HCT116 (cell line): Measurements from ENCODE around the gene TSPAN5. TPM values are rescaled to one million over a fixed set of nuclear protein-coding genes. Genes with fewer than 3 reads are reported as not detected.

ENCODE experiments used
- ATAC-seq: fragments of 200-7000 bp; cut with Tn5 transposase; 2 replicates; pipeline ENCODE4 v1.9.1; 2020; ENCODE audit warnings: mild to moderate bottlenecking, moderate library complexity
- BruUV-seq: library from RNA; stranded (reverse); fragments of 400-500 nt; replicated peaks from 2 replicates; lab custom pipeline; 2021; lab: Mats Ljungman, UMichigan
- CTCF ChIA-PET: fragments of 300-600 bp; sonication (Branson Sonifier 250); formaldehyde crosslinking; loops from one replicate; lab custom pipeline; 2021; ENCODE audit warnings: antibody characterized with exemption; lab: Charles Lee
- POLR2A ChIA-PET: fragments of 300-600, 350-600 bp; sonication (Branson Sonifier 250); formaldehyde crosslinking; loops from one replicate; lab custom pipeline; 2021; ENCODE audit warnings: antibody characterized with exemption; lab: Charles Lee
- RAD21 ChIA-PET, 2 experiments: fragments of 300-600 bp; sonication (Branson Sonifier 250); formaldehyde crosslinking; loops; one replicate each; lab custom pipeline; 2023; ENCODE audit warnings: low total read pairs in 2 of 2; ENCODE audit not compliant: uncharacterized antibody in 2 of 2, unreplicated experiment in 2 of 2, low non-redundant PET in 1 of 2; lab: Charles Lee
- DNase-seq: peaks from one replicate; pipeline ENCODE4 v3.0.0-alpha.2; 2010; ENCODE audit warnings: low read depth, low spot score
- H2AFZ ChIP-seq: fragments of 200-600 bp; shearing (Covaris generic), sonication (generic); 2 replicates; pipeline ENCODE4 v1.6.1; 2017; ENCODE audit warnings: low read depth, mixed run types, mixed read lengths, antibody characterized with exemption, low read length; ENCODE audit not compliant: poor library complexity, severe bottlenecking
- H3K27ac ChIP-seq: 2 replicates; pipeline ENCODE4 v1.5.1; 2012; ENCODE audit warnings: low read depth, low read length
- H3K27me3 ChIP-seq: fragments of 200-600 bp; sonication (generic); 2 replicates; pipeline ENCODE4 v1.6.1; 2016; ENCODE audit warnings: mixed run types, low read length, mixed read lengths; ENCODE audit not compliant: insufficient read depth
- H3K36me3 ChIP-seq, 2 experiments: fragments of 200-500 bp in 1 of 2; fragments of 200-600 bp in 1 of 2; sonication (Bioruptor generic) in 1 of 2; sonication (generic) in 1 of 2; 2 replicates each; pipeline versions ENCODE4 v1.5.1 to v1.6.1; 2014 to 2016; ENCODE audit warnings: low read length in 2 of 2, inconsistent platforms in 1 of 2, mixed read lengths in 1 of 2, mixed run types in 1 of 2; ENCODE audit not compliant: insufficient read depth in 2 of 2, control insufficient read depth in 1 of 2
- H3K4me1 ChIP-seq, 2 experiments: fragments of 200-600 bp in 1 of 2; sonication (generic) in 1 of 2; 2 replicates each; pipeline versions ENCODE4 v1.5.1 to v1.6.1; 2012 to 2017; ENCODE audit warnings: low read length in 2 of 2, inconsistent platforms in 1 of 2, mild to moderate bottlenecking in 1 of 2, mixed read lengths in 1 of 2, mixed run types in 1 of 2, moderate library complexity in 1 of 2; ENCODE audit not compliant: insufficient read depth in 2 of 2, control insufficient read depth in 1 of 2
- H3K4me2 ChIP-seq: fragments of 200-600 bp; sonication (generic); 2 replicates; pipeline ENCODE4 v1.6.1; 2017; ENCODE audit warnings: mixed run types, low read length, mixed read lengths
- H3K4me3 ChIP-seq, 2 experiments: fragments of 200-600 bp in 1 of 2; sonication (generic) in 1 of 2; replicated peaks in 1 of 2; 2 replicates each; pipeline ENCODE4 v1.5.1; 2011 to 2016; ENCODE audit warnings: low read length in 2 of 2, control low read depth in 1 of 2, low read depth in 1 of 2, mild to moderate bottlenecking in 1 of 2, mixed read lengths in 1 of 2, mixed run types in 1 of 2
- H3K79me2 ChIP-seq: fragments of 200-600 bp; sonication (generic); 2 replicates; pipeline ENCODE4 v1.6.1; 2017; ENCODE audit warnings: mild to moderate bottlenecking, mixed run types, low read length, moderate library complexity, mixed read lengths; ENCODE audit not compliant: insufficient read depth
- H3K9ac ChIP-seq: fragments of 200-600 bp; sonication (generic); 2 replicates; pipeline ENCODE4 v1.6.1; 2016; ENCODE audit warnings: low read length, mixed read lengths
- H3K9me2 ChIP-seq: fragments of 200-600 bp; sonication (generic), shearing (Covaris generic); 2 replicates; pipeline ENCODE4 v1.6.1; 2017; ENCODE audit warnings: mixed run types, mild to moderate bottlenecking, moderate library complexity; ENCODE audit not compliant: insufficient read depth
- H3K9me3 ChIP-seq, 2 experiments: fragments of 200-500 bp in 1 of 2; fragments of 200-600 bp in 1 of 2; sonication (Bioruptor generic) in 1 of 2; sonication (generic) in 1 of 2; 2 replicates each; pipeline ENCODE4 v1.6.1; 2014 to 2017; ENCODE audit warnings: low read length in 2 of 2, mixed read lengths in 2 of 2, inconsistent platforms in 1 of 2, low read depth in 1 of 2, mild to moderate bottlenecking in 1 of 2, mixed run types in 1 of 2, moderate library complexity in 1 of 2; ENCODE audit not compliant: control insufficient read depth in 1 of 2, insufficient read depth in 1 of 2
- H4K20me1 ChIP-seq: fragments of 200-600 bp; sonication (generic), shearing (Covaris generic); 2 replicates; pipeline ENCODE4 v1.6.1; 2017; ENCODE audit warnings: mixed run types, mild to moderate bottlenecking, moderate library complexity; ENCODE audit not compliant: insufficient read depth
- CTCF ChIP-seq, 3 experiments: fragments of 200-600 bp in 1 of 3; sonication (generic) in 1 of 3; IDR thresholded peaks in 2 of 3; conservative IDR thresholded peaks in 1 of 3; 2 replicates each; pipeline ENCODE4 v1.5.1; 2012 to 2017; ENCODE audit warnings: low read depth in 2 of 3, low read length in 2 of 3, antibody characterized with exemption in 1 of 3, borderline replicate concordance in 1 of 3, control low read depth in 1 of 3, mild to moderate bottlenecking in 1 of 3, mixed read lengths in 1 of 3, mixed run types in 1 of 3, moderate library complexity in 1 of 3; ENCODE audit not compliant: insufficient read depth in 1 of 3
- EZH2 ChIP-seq: fragments of 200-600 bp; sonication (generic); IDR thresholded peaks from 2 replicates; pipeline ENCODE4 v1.6.1; 2017; ENCODE audit warnings: antibody characterized with exemption, mixed run types
- FOSL1 ChIP-seq: IDR thresholded peaks from 2 replicates; pipeline ENCODE4 v1.6.1; 2012; ENCODE audit warnings: low read depth
- JUND ChIP-seq: IDR thresholded peaks from 2 replicates; pipeline ENCODE4 v1.6.1; 2012
- MAX ChIP-seq: IDR thresholded peaks from 2 replicates; pipeline ENCODE4 v1.6.1; 2012
- POLR2AphosphoS5 ChIP-seq: IDR thresholded peaks from 2 replicates; pipeline ENCODE4 v1.6.1; 2011; ENCODE audit warnings: mild to moderate bottlenecking, low read depth, low read length, moderate library complexity
- SRF ChIP-seq: IDR thresholded peaks from 2 replicates; pipeline ENCODE4 v1.6.1; 2012; ENCODE audit warnings: low read depth
- YY1 ChIP-seq: IDR thresholded peaks from 2 replicates; pipeline ENCODE4 v1.6.1; 2011; ENCODE audit warnings: low read length, low read depth, moderate library complexity, mild to moderate bottlenecking; ENCODE audit not compliant: insufficient replicate concordance; ENCODE audit errors: extremely low read depth
- intact Hi-C: fragments of 100-400 bp; cut with micrococcal nuclease; formaldehyde crosslinking; loops from 2 replicates; pipeline ENCODE4 v1.10.0; 2022
- total RNA-seq: library from RNA; stranded (reverse); gene quantifications from one replicate; pipeline ENCODE4 v1.2.1, GENCODE V29; 2021; ENCODE audit not compliant: unreplicated experiment
- TF ChIP-seq, protein P1 (sequence below): IDR thresholded peaks from 2 replicates; pipeline ENCODE4 v1.6.1; 2011; ENCODE audit warnings: mild to moderate bottlenecking, low read length, moderate library complexity; ENCODE audit not compliant: insufficient replicate concordance; ENCODE audit errors: extremely low read depth

Gene TSPAN5
- total RNA-seq, 1 experiment from 2014 or later, result 56.8 TPM

GRCh38 chr4:98614094-98614493, 44.3 kb downstream of the TSPAN5 start:
- Histone ChIP-seq H3K36me3 (no peaks in the 10 kb centered on the region), H3K9me3 (no peaks in the 10 kb centered on the region), H3K79me2 (peaks cover 100% of the 10 kb centered on the region), H3K27ac (no peak overlapping the region), H4K20me1 (no peaks in the 10 kb centered on the region)
- intact Hi-C loops, result no loop called here
- POLR2A ChIA-PET, result no interaction called here
- no peak for ATAC-seq
- no peak for DNase-seq
- TF ChIP-seq CTCF (IDR thresholded peaks at IDR 0.05 in 2 of 3, conservative IDR thresholded peaks at IDR 0.05 in 1 of 3; ENCODE audit: borderline replicate concordance in 1 of 3, insufficient read depth in 1 of 3, low read depth in 2 of 3, low read length in 2 of 3) (no peak), MAX (no peak), JUND (no peak), SRF (no peak), YY1 (no peak), EZH2 (no peak), FOSL1 (no peak), POLR2AphosphoS5 (no peak)
- TF ChIP-seq, protein P1, sequence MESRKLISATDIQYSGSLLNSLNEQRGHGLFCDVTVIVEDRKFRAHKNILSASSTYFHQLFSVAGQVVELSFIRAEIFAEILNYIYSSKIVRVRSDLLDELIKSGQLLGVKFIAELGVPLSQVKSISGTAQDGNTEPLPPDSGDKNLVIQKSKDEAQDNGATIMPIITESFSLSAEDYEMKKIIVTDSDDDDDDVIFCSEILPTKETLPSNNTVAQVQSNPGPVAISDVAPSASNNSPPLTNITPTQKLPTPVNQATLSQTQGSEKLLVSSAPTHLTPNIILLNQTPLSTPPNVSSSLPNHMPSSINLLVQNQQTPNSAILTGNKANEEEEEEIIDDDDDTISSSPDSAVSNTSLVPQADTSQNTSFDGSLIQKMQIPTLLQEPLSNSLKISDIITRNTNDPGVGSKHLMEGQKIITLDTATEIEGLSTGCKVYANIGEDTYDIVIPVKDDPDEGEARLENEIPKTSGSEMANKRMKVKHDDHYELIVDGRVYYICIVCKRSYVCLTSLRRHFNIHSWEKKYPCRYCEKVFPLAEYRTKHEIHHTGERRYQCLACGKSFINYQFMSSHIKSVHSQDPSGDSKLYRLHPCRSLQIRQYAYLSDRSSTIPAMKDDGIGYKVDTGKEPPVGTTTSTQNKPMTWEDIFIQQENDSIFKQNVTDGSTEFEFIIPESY, result no peak
- TF ChIP-seq, all 23 proteins: peak for 0
- H3K9me2 ChIP-seq, result no peaks in the 10 kb centered on the region
- peaks cover 7 to 68% of the 10 kb centered on the region in 2 experiments; a peak in 1 of 4 replicates for H3K4me1 ChIP-seq
- H3K4me3 ChIP-seq, result no peak overlapping the region
- ChIA-PET RAD21 (no interaction called here), CTCF (no interaction called here)
- no peak overlapping the region for H3K9ac ChIP-seq
- H3K4me2 ChIP-seq, result no peak overlapping the region
- no peaks in the 10 kb centered on the region for H3K27me3 ChIP-seq
- no peak overlapping the region for H2AFZ ChIP-seq
- no TSS peak for BruUV-seq
